HG03097 (cell line): ENCODE measurements around the gene MPZL1.

ENCODE experiments used
- ATAC-seq: cut with Tn5 transposase; IDR thresholded peaks from one replicate; pipeline ENCODE4 v1.9.1; 2021; ENCODE audit not compliant: unreplicated experiment, low FRiP score

Gene MPZL1

DNA sequence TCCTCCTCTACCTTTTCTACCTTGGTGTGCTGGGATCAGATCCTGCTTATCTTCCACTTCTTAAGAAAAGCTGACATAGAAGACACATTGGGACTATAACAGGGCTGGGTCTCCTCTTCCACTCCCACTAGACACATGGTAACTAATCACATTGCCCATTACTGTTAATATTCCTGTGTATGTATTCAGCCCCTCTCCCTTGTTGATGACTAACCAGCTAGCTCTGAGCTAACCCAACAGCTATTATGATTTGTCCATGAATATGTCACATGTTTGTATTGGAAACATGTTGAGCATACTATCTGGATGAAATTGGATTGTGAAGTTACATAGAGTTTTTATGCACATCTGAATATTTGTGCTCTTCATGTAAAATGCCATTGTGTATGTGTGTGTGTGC lies 52.9 kb downstream of the MPZL1 start:
- ATAC-seq: no peak

DNA sequence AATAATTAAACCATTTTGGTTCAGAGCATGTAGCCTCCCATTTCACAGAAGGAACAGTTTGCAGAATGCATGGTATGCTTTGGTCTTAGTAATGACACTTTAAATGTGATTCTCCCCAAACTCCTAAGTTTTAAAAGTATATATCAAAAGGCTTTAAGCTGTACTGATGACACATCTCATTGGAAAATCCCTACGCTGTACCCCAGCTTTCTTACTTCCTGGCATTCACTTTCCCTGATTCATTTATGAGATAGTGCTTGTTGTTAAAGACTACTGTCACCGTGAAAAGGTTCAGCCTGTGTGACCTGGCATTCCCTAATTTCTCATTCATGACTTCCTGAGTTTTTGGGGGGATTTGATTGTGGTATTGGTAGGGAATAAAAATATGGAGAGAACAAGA lies 53.4 kb downstream of the MPZL1 start:
- ATAC-seq: no peak

DNA sequence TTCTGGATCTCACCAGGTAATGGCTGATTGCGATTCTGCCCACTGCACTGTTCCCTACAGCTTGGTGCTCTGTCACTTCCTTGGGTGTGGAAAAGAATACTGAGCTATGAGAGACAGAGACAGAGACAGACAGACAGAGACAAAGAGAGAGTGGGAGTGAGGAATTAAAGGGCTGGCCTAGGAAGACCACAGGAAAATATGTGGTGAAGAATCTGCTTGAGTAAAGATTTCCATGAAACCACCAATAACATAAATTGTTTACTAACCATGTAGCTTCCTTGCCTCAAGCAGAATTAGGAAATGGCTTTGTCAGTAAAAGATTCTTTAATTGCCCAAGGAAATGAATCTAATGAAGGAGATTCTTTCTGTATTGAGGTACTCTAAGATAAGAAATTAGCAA lies 54.4 kb downstream of the MPZL1 start:
- no peak for ATAC-seq

DNA sequence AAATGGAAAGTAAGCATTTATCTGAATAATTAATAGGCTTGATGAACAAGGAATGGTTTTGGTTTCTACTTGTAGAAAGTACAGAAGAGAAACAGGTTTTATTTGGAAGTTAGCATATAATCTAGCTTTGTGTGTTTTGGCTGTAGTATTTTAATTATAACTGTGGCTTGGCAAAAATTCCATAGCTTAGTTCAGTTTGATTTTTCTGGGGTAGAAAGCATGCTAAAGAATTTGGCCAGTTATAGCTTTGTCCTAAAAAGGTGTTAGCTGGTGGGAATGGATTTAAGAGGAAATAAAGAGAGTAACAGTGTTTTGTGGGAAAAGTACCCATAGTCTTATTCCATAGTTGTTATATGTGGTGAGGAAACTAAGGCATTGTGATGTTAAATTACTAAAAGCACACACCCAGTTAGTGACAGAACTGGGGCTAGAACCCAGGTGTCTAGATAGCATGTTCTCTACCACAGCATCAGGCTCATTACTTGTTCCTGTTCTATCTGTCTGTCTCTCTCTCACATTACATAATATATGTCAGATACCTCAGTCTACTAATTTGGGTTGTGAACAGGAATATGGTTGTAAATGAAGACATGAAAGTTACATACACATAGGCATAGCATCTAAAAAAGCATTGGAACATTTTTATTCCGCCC lies 55.0 kb downstream of the MPZL1 start:
- no peak for ATAC-seq

DNA sequence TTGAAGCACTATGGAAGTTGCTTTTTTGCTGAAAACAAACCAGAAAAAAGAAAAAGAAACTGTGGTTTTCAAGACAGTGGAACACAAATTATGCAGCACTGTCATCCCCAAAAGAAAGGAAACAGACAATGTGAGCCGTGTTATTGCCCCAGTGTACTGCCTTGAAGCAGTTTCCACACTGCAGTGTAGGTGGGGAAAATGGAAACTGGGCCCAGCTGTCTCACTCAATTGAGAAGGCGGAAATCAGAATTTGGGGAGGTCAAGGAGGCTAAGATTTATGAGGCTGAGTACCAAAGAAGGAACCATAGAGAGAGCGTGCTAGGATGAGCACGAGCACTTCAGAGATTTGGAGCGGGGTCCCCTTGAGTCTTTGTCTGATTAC lies 55.5 kb downstream of the MPZL1 start:
- no peak for ATAC-seq

DNA sequence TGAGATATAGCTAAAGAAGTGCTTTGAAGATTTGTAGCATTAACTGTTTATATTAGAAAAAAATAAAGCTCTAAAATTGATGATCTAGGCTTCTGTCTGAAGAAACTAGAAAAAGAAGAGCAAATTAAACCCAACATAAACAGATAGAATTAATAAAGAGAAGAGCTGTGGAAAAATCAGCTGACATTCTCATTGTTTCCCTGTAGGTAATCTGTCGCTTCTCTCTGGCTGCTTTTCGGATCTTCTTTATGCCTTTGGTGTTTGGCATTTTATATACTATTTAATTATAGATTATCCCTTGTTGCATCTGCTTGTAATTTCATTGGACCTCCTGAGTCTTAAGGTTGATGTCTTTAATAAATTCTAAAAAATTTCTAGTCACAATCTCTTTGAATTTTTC lies 59.8 kb downstream of the MPZL1 start:
- no peak for ATAC-seq

DNA sequence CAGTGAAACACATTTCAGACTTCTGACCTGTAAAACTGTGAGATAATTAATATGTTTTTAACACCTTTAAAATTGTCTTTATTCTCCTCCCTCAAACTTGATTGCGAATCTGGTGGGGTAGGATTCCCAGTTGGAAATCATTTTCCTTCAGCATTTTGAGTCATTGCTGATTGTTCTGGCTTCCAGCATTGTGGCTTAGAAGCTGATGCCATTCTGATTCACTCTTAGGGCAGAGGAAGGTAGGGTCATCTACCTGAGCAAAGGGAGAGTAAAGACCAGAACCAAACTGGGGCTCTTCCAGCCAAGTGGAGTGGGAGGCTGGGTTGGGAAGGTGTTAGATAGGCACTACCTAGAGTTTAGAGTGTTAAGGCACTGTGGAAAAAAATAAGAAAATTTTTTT lies 61.2 kb downstream of the MPZL1 start:
- ATAC-seq: no peak

DNA sequence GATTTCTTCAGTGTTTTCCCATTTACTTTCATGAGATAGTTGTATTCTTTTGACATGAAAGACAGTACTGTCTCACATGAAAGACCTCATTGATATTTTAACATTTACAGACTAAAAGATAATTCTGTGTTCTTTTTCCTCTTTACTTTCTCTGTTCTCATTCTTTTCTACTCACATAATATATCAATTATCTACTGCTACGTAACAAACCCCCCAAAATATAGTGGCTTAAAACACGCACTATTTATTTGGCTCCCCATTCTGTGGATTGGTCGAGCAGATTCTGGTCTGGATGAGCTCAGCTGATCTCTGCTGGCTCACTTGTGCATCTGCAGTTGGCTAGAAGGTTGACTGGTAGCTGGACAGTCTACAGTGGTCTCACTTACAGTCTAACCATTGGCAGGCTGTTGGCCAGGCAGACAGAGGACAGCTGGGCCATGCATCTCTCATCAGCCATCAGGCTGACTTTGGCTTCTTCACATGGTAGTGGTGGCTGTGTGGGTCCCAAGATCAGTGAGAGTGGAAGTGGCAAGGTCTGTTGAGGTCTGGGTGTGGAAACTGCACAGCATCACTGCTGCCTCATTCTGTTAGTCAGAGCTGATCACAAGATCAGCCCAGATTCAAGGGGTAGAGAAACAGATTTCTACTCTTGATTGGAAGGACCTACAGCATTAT lies 63.2 kb downstream of the MPZL1 start:
- ATAC-seq: no peak

DNA sequence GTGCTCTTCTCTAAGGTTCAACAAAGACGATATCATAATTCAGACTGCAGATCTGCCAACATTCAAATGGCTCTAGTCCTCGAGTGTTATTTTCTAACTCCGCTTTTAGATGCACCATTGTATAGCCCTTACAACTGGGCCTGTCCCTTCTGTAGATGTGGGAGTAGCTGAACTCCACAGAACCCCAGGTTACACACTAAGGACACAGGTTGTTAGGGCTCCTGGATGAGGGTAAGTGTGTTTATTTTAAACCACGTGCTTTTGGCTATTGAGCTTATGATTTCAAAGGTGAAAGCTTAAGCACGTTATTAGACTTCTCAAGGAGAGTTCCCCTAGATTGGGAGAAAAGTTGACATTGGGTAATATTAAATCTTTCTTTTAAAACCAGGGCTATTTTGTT lies 64.7 kb downstream of the MPZL1 start:
- no peak for ATAC-seq

DNA sequence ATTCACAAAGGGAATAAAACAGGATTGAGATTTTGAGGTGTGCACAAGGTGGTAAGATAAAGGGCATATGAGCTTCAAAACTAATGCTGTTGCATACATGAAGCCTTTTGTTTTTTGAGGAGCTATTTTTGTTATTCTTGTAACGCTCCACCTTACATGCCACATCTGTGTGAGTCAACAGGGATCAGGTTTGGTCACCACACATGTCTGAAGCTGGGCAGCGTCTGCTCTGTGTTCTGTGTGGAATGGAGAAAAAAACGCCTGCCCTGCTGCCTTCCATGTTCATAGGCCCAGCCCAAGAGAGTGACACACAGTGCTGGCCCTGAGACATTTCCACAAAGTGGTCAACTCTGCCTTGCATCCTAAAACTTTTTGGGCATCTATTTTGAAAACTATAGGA lies 67.7 kb downstream of the MPZL1 start:
- ATAC-seq: no peak

DNA sequence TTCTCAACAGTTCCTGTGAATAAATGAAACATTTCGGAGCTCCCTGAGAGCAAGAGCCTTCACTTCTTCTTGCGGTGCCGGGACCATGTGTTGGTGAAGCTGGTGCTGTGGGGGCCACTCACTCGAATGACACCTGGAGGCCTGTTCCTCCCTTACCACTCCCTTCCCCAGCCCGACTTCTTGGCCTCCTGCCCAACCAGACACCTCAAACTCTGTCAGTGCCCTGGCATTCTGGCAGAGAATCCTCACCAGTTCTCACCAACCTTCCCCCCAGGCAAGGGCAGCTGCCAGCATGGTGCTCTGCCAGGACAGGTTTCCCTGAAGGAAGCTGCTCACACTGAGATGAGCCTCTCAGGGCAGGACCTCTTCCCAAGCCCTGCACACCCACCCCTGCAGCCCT lies 68.3 kb downstream of the MPZL1 start:
- no peak for ATAC-seq

DNA sequence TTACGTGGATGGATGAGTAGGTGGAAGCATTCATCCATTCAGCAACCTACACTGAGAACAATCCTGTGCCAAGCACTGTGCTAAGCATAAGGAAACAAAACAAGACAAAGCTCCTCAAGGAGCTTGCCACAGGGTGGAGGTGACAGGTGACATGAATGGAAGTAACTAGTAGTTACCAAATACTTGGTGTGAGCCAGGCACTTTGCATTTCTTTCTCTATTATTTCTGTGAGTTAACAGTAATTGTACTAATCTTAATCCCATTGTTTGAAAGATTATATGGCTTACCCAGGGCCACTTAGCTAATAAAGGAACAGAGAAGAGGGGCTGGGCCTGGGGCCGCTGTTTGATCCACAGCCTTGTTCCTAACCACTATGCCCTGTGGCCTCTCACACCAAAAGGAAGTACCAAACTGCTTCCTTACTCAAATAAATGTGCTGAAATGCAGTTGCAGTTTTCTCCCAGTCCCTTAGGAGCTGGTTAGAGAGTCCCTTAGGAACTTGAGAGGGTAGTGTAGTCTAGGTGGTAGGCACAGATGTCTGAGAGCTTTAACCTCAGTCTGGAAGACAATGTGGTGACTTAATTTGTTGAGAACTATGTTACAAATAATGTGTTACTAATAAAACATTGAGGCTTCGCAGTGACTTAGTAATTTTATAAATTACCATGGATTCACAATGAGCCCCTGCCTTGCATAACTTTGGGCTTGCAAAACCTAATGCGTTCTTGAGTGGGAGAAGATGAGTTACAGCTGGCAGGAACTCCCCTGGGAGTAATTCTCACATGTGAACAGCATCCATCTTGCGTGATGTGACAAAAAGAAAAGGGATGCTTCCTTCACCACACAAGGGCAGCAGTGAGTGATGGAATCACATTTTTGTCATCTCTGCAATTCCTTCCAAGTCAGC lies 69.8 kb downstream of the MPZL1 start:
- ATAC-seq: no peak

DNA sequence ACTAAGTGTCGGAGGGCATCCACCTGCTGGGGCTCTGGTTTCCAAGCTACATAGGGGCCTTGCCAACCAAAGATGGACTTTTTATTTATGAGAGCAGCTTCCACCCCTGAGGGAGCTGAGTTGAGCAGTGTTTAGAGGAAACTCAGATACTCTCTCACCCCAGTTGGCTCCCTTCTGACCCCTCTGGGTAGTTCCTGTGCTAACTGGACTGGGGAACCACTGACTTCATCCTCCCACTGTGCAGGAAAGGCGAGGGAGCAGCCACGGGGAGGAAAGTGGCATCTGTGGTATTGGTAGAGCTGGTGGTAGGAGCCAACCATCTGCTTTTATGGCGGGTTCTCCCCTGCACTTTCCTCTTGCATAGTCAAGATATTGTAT lies 70.4 kb downstream of the MPZL1 start:
- no peak for ATAC-seq

DNA sequence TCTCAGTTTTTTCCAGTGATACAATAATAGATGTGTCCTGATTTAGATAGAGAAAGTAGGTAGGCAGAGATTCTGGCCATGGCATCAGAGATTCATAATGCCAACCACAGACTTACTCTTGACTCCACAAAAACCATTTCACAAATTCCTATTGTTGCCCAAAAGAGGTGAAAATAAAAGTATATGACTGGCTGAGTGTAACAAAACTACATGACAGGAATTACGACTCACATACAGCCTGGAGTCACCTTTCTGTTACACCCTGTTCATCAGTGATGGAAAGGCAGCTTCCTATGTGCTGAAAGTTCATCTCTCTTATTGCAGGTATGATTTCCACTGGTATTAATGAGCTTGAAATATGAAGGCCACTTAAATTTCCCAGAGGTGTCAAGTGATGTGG lies 72.3 kb downstream of the MPZL1 start:
- ATAC-seq: no peak

DNA sequence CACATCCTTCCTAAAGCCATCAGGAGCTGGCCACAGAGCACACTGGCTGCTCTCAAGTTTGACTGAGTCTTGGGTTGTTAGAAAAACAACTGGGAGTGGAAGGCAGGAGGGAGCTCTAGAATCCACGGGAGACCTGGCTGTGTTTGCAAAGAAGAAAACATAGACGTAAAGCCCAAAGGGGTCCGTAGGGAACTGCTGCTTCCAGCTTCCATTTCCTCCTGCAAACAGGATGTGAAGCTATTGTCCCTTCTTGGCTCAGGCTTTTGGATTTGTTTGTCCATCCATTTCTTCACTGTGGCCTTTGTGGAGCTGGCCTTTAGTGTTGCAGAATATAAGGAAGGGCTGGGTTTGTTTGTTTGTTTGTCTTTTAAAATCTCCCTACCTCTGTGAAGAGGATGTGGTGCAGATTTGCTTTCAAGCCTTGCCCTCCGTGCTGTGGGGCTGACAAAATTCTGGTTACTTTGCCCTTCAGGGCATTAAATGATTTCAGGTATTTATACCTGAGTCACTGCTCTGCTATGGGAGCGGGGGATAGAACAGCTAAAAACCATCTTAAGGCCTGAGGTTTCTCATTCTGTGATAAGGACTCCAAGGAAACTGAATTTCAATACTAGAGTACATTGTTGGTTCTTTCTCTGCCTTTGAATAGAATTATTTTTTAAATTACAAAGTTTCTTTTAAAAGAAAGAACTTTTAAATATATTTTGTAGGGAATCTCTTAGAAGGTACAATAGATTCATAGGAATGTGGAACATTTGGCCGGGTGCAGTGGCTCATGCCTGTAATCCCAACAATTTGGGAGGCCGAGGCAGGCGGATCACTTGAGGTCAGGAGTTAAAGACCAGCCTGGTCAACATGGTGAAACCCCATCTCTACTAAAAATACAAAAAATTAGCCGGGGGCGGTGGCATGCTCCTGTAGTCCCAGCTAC lies 74.3 kb downstream of the MPZL1 start:
- ATAC-seq: no peak

DNA sequence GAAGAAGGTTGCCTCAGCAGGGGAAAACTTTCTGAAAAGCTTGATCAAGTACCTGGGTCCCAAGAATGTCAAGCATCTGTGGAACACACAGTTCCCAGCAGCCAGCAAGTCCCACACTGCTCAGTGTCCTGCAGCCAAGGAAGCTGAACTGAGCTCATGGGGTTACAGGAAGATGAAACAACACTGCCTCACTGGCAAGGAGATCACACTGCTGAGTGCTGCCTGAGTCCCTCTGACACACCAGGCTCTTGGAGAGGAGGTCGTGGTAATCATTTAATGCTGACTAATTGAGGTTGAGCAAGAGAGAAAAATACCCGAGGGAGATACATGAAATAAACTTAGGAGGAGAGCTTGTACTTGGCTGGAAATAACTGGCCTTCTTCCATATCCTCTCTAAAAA lies 75.2 kb downstream of the MPZL1 start:
- no peak for ATAC-seq

DNA sequence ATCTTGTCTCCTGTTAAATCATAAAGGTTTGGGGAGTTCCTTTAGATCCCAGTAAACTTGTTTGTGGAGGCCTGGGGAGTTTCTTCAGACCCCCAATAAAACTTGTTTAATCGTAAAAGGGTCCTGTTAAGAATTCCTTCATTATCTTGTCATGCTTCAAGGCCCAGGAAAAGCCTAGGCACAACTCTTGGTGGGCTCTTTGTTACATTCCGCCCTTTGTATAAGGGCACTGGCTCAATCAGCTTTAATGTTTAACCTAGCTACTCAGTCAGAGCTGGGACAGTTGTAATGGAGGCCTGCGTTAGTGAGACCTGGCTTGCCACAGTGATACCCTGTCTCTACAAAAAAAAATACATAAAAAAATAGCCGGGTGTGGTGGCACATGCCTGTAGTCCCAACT lies 77.2 kb downstream of the MPZL1 start:
- ATAC-seq: no peak

DNA sequence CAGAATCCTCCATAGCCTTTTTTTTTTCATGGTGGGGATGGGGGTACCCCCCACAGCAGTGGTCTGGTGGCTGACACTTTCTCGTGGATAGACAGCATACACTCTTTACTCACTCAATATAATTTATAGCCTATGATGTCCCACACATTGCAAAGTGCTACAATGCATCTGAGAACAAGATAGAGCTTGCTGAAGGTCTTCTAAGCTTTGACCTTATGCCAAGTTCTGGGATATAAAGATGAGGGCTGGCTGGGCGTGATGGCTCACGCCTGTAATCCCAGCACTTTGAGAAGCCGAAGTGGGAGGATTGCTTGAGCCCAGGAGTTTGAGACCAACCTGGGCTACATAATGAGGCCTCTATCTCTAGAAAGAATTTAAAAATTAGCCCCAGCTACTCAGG lies 78.0 kb downstream of the MPZL1 start:
- ATAC-seq: no peak

DNA sequence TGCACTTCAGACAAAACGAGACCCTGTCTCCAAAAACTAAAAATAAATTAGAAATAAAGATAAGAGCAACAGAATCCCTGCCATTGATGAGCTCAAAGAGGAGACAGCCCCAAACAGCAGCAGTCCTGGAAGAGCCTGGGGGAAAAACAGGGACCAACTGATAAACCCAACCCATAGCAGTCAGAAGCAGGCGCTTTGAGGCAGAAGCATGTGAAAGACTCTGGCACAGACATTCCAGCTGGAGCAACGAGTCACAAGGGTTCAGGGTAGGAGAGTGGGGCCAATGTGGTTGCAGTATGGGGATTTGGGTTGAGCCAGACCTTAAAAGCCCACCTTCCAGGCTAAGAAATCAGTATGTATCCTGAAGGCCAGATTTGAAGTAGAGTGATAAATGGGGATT lies 78.5 kb downstream of the MPZL1 start:
- ATAC-seq: no peak

DNA sequence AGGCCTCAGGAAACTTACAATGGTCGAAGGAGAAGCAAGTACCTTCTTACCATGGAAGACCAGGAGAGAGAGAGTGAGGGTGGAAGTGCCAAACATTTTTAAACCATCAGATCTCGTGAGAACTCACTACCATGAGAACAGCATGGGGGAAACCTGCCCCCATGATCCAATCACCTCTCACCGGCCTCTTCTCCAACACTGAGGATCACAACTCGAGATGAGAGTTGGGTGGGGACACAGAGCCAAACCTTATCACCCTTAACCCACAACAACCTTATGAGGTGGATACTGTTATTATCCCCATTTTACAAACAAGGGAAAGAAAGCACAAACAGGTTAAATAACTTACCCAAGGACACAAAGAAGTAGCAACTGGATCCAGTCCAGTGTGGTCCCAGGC lies 80.5 kb downstream of the MPZL1 start:
- no peak for ATAC-seq
